AG10803 (cell line): ENCODE results near the gene ABCF2.

Experiments
- DNase-seq: peaks from one replicate; pipeline ENCODE4 v3.0.0; 2010; ENCODE audit warnings: low read depth
- H3K4me3 ChIP-seq: 2 replicates; pipeline ENCODE4 v1.5.1; 2011; ENCODE audit warnings: mild to moderate bottlenecking, low read length, control low read depth
- CTCF ChIP-seq: conservative IDR thresholded peaks from 2 replicates; pipeline ENCODE4 v1.5.1; 2011; ENCODE audit warnings: mild to moderate bottlenecking, low read length, control low read depth, inconsistent platforms

The ABCF2 gene

GRCh38 chr7:151226875-151227782 is at the start of gene ABCF2:
ABCF2 (minus strand) TSS chr7:151227205; CDS start chr7:151226458, 747 bp downstream.
- TF ChIP-seq CTCF: no peak; the same call in 1 of the 2 replicates
- H3K4me3 ChIP-seq: peak within 1 kb of the TSS; percentile 91
- peak; percentile 99 for DNase-seq

GRCh38 chr7:151275813-151276577 is 49.0 kb upstream of the ABCF2 start:
- DNase-seq: no peak
- TF ChIP-seq CTCF: no peak
- no peak overlapping the region; the same call in 1 of the 2 replicates for H3K4me3 ChIP-seq

GRCh38 chr7:151274936-151275812 is 48.2 kb upstream of the ABCF2 start:
- H3K4me3 ChIP-seq: no peak overlapping the region
- no peak for TF ChIP-seq CTCF
- no peak for DNase-seq

- no peak overlapping the region for H3K4me3 ChIP-seq
- DNase-seq: no peak
- TF ChIP-seq CTCF: no peak
Observed at GRCh38 chr7:151274396-151274795, 47.4 kb upstream of the ABCF2 start.

- DNase-seq: no peak
- no peak overlapping the region for H3K4me3 ChIP-seq
- no peak for TF ChIP-seq CTCF
Observed at GRCh38 chr7:151273651-151274390, 46.8 kb upstream of the ABCF2 start.

GRCh38 chr7:151272877-151273276 is 45.9 kb upstream of the ABCF2 start:
- no peak overlapping the region for H3K4me3 ChIP-seq
- no peak for TF ChIP-seq CTCF
- DNase-seq: no peak
